ENCODE results near the gene CDKN2AIPNL.
"Not testable (repeated sequence)": the region's sequence is repeated elsewhere in the genome, so short reads cannot be mapped to it uniquely, and the experiment has no call there.

The CDKN2AIPNL gene

GRCh38 chr5:134396274-134396673, 15.4 kb downstream of the CDKN2AIPNL start:
- no peak for DNase-seq

- no peak for DNase-seq
Measured at GRCh38 chr5:134394932-134395331, 16.7 kb downstream of the CDKN2AIPNL start.

GRCh38 chr5:134392301-134392700, 19.4 kb downstream of the CDKN2AIPNL start:
- DNase-seq, result no peak

- no peak for DNase-seq
Measured at GRCh38 chr5:134387443-134387842, 24.2 kb downstream of the CDKN2AIPNL start.

GRCh38 chr5:134383980-134384697, 27.5 kb downstream of the CDKN2AIPNL start:
- DNase-seq, result no peak

GRCh38 chr5:134382204-134382603, 29.5 kb downstream of the CDKN2AIPNL start:
- not testable (repeated sequence) for DNase-seq

GRCh38 chr5:134380346-134380745, 31.3 kb downstream of the CDKN2AIPNL start:
- DNase-seq, result no peak

- no peak for DNase-seq
Measured at GRCh38 chr5:134374232-134374631, 37.4 kb downstream of the CDKN2AIPNL start.

GRCh38 chr5:134373633-134374032, 38.0 kb downstream of the CDKN2AIPNL start:
- DNase-seq, result not testable (repeated sequence)

- peak; percentile 32 for DNase-seq
Measured at GRCh38 chr5:134371834-134372340, 39.8 kb downstream of the CDKN2AIPNL start.

GRCh38 chr5:134370871-134371833, 40.5 kb downstream of the CDKN2AIPNL start, which contains the start of gene UBE2B:
UBE2B (plus strand) TSS chr5:134371569; CDS start chr5:134371596, 27 bp downstream.
- DNase-seq, result peak; percentile 99

GRCh38 chr5:134370311-134370870, 41.3 kb downstream of the CDKN2AIPNL start:
- DNase-seq, result no peak

GRCh38 chr5:134365604-134366003, 46.1 kb downstream of the CDKN2AIPNL start:
- no peak for DNase-seq

GRCh38 chr5:134355681-134356080, 56.0 kb downstream of the CDKN2AIPNL start:
- no peak for DNase-seq
